Panc1 (cell line): Measurements from ENCODE around the gene RHD. TPM values are rescaled to one million over a fixed set of nuclear protein-coding genes. Genes with fewer than 3 reads are reported as not detected.

Experiments used
- ATAC-seq: fragments of 200-7000 bp; cut with Tn5 transposase; 2 replicates; pipeline ENCODE4 v1.9.1; 2020; ENCODE audit warnings: mild to moderate bottlenecking, moderate library complexity
- BruUV-seq: library from RNA; stranded (reverse); fragments of 400-500 nt; replicated peaks from 2 replicates; lab custom pipeline; 2021; lab: Mats Ljungman, UMichigan
- CTCF ChIA-PET: fragments of 300-600 bp; sonication (Branson Sonifier 250); formaldehyde crosslinking; loops from one replicate; lab custom pipeline; 2022; ENCODE audit warnings: antibody characterized with exemption; lab: Charles Lee
- POLR2A ChIA-PET: fragments of 300-600 bp; sonication (Branson Sonifier 250); formaldehyde crosslinking; loops from one replicate; lab custom pipeline; 2022; ENCODE audit warnings: antibody characterized with exemption; lab: Charles Lee
- DNase-seq: peaks from one replicate; pipeline ENCODE4 v3.0.0-alpha.2; 2010; ENCODE audit warnings: low read depth, low spot score
- H3K27ac ChIP-seq: 2 replicates; pipeline ENCODE4 v1.5.1; 2011; ENCODE audit warnings: mild to moderate bottlenecking, low read length, inconsistent platforms
- H3K27me3 ChIP-seq: fragments of 200-500 bp; sonication (Bioruptor generic); 2 replicates; pipeline ENCODE4 v1.6.0; 2014; ENCODE audit warnings: low read length, inconsistent platforms; ENCODE audit not compliant: control insufficient read depth, insufficient read depth
- H3K36me3 ChIP-seq: fragments of 200-500 bp; sonication (Bioruptor generic); 2 replicates; pipeline ENCODE4 v1.5.1; 2014; ENCODE audit warnings: inconsistent platforms, mild to moderate bottlenecking, low read length, moderate library complexity; ENCODE audit not compliant: control insufficient read depth, insufficient read depth
- H3K4me1 ChIP-seq: 2 replicates; pipeline ENCODE4 v1.5.1; 2011; ENCODE audit warnings: inconsistent platforms, mild to moderate bottlenecking, low read length, moderate library complexity; ENCODE audit not compliant: control insufficient read depth, insufficient read depth
- H3K4me3 ChIP-seq, 2 experiments: 2 replicates each; pipeline ENCODE4 v1.5.1; 2011 to 2012; ENCODE audit warnings: low read depth in 2 of 2, low read length in 2 of 2, mild to moderate bottlenecking in 2 of 2, inconsistent platforms in 1 of 2, moderate library complexity in 1 of 2
- H3K9me3 ChIP-seq: fragments of 200-500 bp; sonication (Bioruptor generic); 2 replicates; pipeline ENCODE4 v1.5.1; 2014; ENCODE audit warnings: low read depth, mild to moderate bottlenecking, inconsistent platforms, low read length, moderate library complexity; ENCODE audit not compliant: control insufficient read depth, insufficient read depth
- POLR2AphosphoS5 ChIP-seq: IDR thresholded peaks from 2 replicates; pipeline ENCODE4 v1.6.1; 2012; ENCODE audit warnings: mild to moderate bottlenecking, low read depth, low read length, moderate library complexity
- SIN3A ChIP-seq: IDR thresholded peaks from 2 replicates; pipeline ENCODE4 v1.6.1; 2012; ENCODE audit warnings: low read depth, mild to moderate bottlenecking, low read length, moderate library complexity, borderline replicate concordance; ENCODE audit not compliant: insufficient read depth
- TCF7L2 ChIP-seq: IDR thresholded peaks from 2 replicates; pipeline ENCODE4 v1.6.1; 2011; ENCODE audit warnings: mild to moderate bottlenecking, low read depth, low read length, inconsistent platforms
- in situ Hi-C: cut with HindIII; loops from 2 replicates; pipeline ENCODE4 v1.10.0; 2016; ENCODE audit warnings: low sequenced_read_pairs, low pct_unique_long_range_greater_than_20kb
- intact Hi-C: fragments of 100-400 bp; cut with micrococcal nuclease; formaldehyde crosslinking; loops from one replicate; pipeline ENCODE4 v1.10.0; 2022; ENCODE audit not compliant: unreplicated experiment
- total RNA-seq: library from RNA; stranded (reverse); gene quantifications from one replicate; pipeline ENCODE4 v1.2.1, GENCODE V29; 2021; ENCODE audit not compliant: unreplicated experiment
- TF ChIP-seq, protein P1 (sequence below): fragments of 450-650 bp; IDR thresholded peaks from 2 replicates; pipeline ENCODE4 v1.5.1; 2017; ENCODE audit warnings: mild to moderate bottlenecking
- TF ChIP-seq, protein P2 (sequence below), 2 experiments: IDR thresholded peaks; 2 replicates each; pipeline ENCODE4 v1.6.1; 2011 to 2012; ENCODE audit warnings: low read depth in 2 of 2, control low read depth in 1 of 2, low read length in 1 of 2, mild to moderate bottlenecking in 1 of 2, moderate library complexity in 1 of 2; ENCODE audit not compliant: insufficient read depth in 1 of 2

RHD gene
- total RNA-seq, 1 experiment from 2014 or later = not detected

DNA sequence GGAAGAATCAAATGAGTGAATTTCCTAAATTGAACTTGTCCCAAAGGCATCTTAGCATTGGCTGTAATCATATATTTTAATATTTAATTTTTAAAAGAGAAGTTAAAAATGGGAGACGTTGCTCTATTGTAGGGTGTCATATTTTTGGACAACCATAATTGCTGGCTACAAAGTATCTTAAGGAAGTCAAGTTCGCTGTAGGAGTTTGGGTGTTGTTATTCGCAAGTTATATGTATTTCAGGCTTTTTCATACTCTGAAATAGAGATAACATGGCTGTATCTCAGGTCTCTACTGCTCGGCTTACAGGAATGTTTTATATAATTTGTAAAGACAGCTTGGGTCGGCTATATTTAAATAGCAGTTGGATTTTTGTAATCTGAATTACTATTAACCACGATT, 66.7 kb downstream of the RHD start:
- H3K9me3 ChIP-seq = no peaks in the 10 kb centered on the region
- ChIA-PET POLR2A (no interaction called here), CTCF (no interaction called here)
- ATAC-seq (no peak), DNase-seq (no peak)
- TSS peak; percentile 63 for BruUV-seq
- TF ChIP-seq SIN3A = no peak
- TF ChIP-seq, protein P1, sequence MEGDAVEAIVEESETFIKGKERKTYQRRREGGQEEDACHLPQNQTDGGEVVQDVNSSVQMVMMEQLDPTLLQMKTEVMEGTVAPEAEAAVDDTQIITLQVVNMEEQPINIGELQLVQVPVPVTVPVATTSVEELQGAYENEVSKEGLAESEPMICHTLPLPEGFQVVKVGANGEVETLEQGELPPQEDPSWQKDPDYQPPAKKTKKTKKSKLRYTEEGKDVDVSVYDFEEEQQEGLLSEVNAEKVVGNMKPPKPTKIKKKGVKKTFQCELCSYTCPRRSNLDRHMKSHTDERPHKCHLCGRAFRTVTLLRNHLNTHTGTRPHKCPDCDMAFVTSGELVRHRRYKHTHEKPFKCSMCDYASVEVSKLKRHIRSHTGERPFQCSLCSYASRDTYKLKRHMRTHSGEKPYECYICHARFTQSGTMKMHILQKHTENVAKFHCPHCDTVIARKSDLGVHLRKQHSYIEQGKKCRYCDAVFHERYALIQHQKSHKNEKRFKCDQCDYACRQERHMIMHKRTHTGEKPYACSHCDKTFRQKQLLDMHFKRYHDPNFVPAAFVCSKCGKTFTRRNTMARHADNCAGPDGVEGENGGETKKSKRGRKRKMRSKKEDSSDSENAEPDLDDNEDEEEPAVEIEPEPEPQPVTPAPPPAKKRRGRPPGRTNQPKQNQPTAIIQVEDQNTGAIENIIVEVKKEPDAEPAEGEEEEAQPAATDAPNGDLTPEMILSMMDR = no peak
- TF ChIP-seq POLR2AphosphoS5 = no peak
- TF ChIP-seq, protein P2, sequence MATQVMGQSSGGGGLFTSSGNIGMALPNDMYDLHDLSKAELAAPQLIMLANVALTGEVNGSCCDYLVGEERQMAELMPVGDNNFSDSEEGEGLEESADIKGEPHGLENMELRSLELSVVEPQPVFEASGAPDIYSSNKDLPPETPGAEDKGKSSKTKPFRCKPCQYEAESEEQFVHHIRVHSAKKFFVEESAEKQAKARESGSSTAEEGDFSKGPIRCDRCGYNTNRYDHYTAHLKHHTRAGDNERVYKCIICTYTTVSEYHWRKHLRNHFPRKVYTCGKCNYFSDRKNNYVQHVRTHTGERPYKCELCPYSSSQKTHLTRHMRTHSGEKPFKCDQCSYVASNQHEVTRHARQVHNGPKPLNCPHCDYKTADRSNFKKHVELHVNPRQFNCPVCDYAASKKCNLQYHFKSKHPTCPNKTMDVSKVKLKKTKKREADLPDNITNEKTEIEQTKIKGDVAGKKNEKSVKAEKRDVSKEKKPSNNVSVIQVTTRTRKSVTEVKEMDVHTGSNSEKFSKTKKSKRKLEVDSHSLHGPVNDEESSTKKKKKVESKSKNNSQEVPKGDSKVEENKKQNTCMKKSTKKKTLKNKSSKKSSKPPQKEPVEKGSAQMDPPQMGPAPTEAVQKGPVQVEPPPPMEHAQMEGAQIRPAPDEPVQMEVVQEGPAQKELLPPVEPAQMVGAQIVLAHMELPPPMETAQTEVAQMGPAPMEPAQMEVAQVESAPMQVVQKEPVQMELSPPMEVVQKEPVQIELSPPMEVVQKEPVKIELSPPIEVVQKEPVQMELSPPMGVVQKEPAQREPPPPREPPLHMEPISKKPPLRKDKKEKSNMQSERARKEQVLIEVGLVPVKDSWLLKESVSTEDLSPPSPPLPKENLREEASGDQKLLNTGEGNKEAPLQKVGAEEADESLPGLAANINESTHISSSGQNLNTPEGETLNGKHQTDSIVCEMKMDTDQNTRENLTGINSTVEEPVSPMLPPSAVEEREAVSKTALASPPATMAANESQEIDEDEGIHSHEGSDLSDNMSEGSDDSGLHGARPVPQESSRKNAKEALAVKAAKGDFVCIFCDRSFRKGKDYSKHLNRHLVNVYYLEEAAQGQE (IDR thresholded peaks at IDR 0.05; ENCODE audit: insufficient read depth in 1 of 2, low read depth in 2 of 2, low read length in 1 of 2) = no peak
- no peak for TF ChIP-seq TCF7L2
- peaks cover 2% of the 10 kb centered on the region; the same call in 1 of the 2 replicates for H3K4me1 ChIP-seq
- peak overlapping the region; percentile 87 for H3K27ac ChIP-seq
- H3K4me3 ChIP-seq = peak overlapping the region; percentile 65 to 94
- H3K36me3 ChIP-seq = peaks cover 6% of the 10 kb centered on the region; the same call in 1 of the 2 replicates
- intact Hi-C loops = no loop called here
- H3K27me3 ChIP-seq = no peaks in the 10 kb centered on the region
- in situ Hi-C loops = no loop called here

DNA sequence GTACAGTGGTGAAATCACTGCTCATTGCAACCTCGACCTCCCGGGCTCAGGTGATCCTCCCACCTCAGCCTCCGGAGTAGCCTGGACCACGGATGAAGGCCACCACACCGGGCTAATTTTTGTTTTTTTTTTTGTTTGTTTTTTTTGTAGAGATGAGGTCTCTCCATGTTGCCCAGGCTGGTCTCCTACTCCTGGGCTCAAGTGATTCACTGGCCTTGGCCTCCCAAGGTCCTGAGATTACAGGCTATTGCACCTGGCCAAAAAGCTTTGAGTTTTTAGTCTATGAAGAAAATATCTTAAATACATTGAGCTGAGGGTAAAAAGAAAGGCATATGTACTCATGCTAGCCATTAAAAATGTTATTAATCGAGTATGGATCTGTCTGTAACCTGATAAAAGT, 69.4 kb downstream of the RHD start:
- peaks cover 6% of the 10 kb centered on the region for H3K36me3 ChIP-seq
- DNase-seq = no peak

More for the DNA sequence above, 69.4 kb downstream of the RHD start:
- no TSS peak for BruUV-seq
- ChIA-PET POLR2A (no interaction called here), CTCF (no interaction called here)
- peaks cover 2% of the 10 kb centered on the region; the same call in 1 of the 2 replicates for H3K4me1 ChIP-seq
- no peak overlapping the region for H3K4me3 ChIP-seq
- in situ Hi-C loops (no loop called here), intact Hi-C loops (no loop called here)
- H3K27ac ChIP-seq = no peak overlapping the region
- no peaks in the 10 kb centered on the region for H3K9me3 ChIP-seq
- TF ChIP-seq SIN3A = no peak
- TF ChIP-seq, protein P2 (IDR thresholded peaks at IDR 0.05; ENCODE audit: insufficient read depth in 1 of 2, low read depth in 2 of 2, low read length in 1 of 2) = no peak
- TF ChIP-seq TCF7L2 = no peak
- no peak for TF ChIP-seq POLR2AphosphoS5
- TF ChIP-seq, protein P1 = no peak
- ATAC-seq = no peak
- H3K27me3 ChIP-seq = no peaks in the 10 kb centered on the region
